Endothelial cell (in vitro differentiated cells): ENCODE data around the gene ZDHHC13. TPM values are rescaled to one million over a fixed set of nuclear protein-coding genes. Genes with fewer than 3 reads are reported as not detected.

Experiments used
- DNase-seq: peaks from one replicate; pipeline ENCODE4 v3.0.0; 2021; ENCODE audit warnings: low spot score
- H3K27ac Mint-ChIP-seq: one replicate; pipeline ENCODE4 v1.8.0; 2021; ENCODE audit warnings: mixed read lengths, inconsistent platforms; ENCODE audit not compliant: unreplicated experiment
- H3K27me3 Mint-ChIP-seq: one replicate; pipeline ENCODE4 v1.8.0; 2021; ENCODE audit warnings: mild to moderate bottlenecking, moderate library complexity, mixed read lengths, inconsistent platforms; ENCODE audit not compliant: unreplicated experiment
- H3K36me3 Mint-ChIP-seq: one replicate; pipeline ENCODE4 v1.8.0; 2021; ENCODE audit warnings: mild to moderate bottlenecking, low read depth, mixed read lengths, inconsistent platforms; ENCODE audit not compliant: unreplicated experiment
- H3K4me1 Mint-ChIP-seq: one replicate; pipeline ENCODE4 v1.8.0; 2021; ENCODE audit warnings: mild to moderate bottlenecking, mixed read lengths, inconsistent platforms; ENCODE audit not compliant: unreplicated experiment
- H3K4me3 Mint-ChIP-seq: one replicate; pipeline ENCODE4 v1.8.0; 2021; ENCODE audit warnings: mild to moderate bottlenecking, mixed read lengths, inconsistent platforms; ENCODE audit not compliant: unreplicated experiment
- H3K9me3 Mint-ChIP-seq: one replicate; pipeline ENCODE4 v1.8.0; 2021; ENCODE audit warnings: mixed read lengths, inconsistent platforms; ENCODE audit not compliant: unreplicated experiment
- long read RNA-seq: library from polyadenylated mRNA; unstranded; transcript quantifications from one replicate; pipeline ENCODE4 v2.0.0, GENCODE V29; 2020; ENCODE audit not compliant: unreplicated experiment
- total RNA-seq: library from RNA; stranded (reverse); fragmentation: NEBNext Ultra II Directional; extraction: Animal tissue kit (Norgen Biotek cat#: 25700); gene quantifications from one replicate; pipeline ENCODE4 v1.2.1, GENCODE V29; 2021; ENCODE audit not compliant: unreplicated experiment
- TF ChIP-seq, protein P1 (sequence below): fragments of 200-600 bp; sonication (generic); IDR thresholded peaks from one replicate; pipeline ENCODE4 v1.5.0; 2021; ENCODE audit warnings: antibody characterized with exemption; ENCODE audit not compliant: unreplicated experiment

ZDHHC13 gene, protein sequence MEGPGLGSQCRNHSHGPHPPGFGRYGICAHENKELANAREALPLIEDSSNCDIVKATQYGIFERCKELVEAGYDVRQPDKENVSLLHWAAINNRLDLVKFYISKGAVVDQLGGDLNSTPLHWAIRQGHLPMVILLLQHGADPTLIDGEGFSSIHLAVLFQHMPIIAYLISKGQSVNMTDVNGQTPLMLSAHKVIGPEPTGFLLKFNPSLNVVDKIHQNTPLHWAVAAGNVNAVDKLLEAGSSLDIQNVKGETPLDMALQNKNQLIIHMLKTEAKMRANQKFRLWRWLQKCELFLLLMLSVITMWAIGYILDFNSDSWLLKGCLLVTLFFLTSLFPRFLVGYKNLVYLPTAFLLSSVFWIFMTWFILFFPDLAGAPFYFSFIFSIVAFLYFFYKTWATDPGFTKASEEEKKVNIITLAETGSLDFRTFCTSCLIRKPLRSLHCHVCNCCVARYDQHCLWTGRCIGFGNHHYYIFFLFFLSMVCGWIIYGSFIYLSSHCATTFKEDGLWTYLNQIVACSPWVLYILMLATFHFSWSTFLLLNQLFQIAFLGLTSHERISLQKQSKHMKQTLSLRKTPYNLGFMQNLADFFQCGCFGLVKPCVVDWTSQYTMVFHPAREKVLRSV
- total RNA-seq, result 18.2 TPM
- long read RNA-seq, transcript ZDHHC13-202 (17 exons, 2,445 nt), result major isoform, 15 of 21 reads
- long read RNA-seq, partial matches to known transcripts, result 1 of 21 reads
- long read RNA-seq, other reads (novel, unspliced or antisense), result 4 of 21 reads

DNA sequence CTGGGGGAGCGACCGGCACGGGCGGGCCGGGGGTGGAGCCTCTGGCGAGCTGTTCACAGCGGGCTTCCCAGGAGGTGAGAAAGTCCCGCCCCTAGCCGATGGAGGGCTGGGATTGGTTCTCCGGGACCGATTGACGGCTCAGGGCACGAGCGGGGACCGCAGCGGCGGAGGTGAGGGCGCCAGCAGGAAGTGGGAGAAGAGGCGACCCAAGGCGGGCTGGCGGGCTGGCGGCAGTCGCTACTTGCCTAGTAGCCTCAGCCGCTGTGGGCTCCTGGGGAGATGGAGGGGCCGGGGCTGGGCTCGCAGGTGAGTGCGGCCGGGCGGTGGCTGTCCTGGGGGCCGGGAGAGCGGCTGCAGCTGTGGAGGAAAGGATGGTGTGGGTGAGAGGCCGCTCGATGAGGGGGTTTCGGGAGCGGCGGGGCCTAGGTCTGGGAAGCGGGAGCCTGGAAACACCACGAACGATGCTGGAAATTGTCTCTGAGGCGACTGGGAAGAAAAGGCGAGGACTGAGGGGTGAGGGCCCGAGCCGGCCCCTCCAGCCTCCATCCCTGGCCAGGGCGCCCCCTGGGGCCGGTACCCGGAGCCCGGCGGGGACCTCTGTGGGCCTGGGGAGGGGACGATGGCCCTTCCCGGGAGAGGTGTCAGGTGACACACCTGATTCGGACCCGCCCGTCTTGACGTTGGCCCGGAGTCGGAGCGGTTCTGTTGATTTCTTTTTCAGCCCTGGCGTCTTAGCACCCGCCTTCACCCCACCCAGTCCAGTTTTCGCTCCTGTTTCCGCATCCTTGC, at the start of gene ZDHHC13:
ZDHHC13 (plus strand) TSS at position 198 of the 789 bp plus-strand sequence; CDS start at position 280, 82 bp downstream.
- peak; percentile 88 for DNase-seq
- TF ChIP-seq, protein P1, sequence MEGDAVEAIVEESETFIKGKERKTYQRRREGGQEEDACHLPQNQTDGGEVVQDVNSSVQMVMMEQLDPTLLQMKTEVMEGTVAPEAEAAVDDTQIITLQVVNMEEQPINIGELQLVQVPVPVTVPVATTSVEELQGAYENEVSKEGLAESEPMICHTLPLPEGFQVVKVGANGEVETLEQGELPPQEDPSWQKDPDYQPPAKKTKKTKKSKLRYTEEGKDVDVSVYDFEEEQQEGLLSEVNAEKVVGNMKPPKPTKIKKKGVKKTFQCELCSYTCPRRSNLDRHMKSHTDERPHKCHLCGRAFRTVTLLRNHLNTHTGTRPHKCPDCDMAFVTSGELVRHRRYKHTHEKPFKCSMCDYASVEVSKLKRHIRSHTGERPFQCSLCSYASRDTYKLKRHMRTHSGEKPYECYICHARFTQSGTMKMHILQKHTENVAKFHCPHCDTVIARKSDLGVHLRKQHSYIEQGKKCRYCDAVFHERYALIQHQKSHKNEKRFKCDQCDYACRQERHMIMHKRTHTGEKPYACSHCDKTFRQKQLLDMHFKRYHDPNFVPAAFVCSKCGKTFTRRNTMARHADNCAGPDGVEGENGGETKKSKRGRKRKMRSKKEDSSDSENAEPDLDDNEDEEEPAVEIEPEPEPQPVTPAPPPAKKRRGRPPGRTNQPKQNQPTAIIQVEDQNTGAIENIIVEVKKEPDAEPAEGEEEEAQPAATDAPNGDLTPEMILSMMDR, result peak; percentile 39
- Mint-ChIP-seq H3K4me1 (peaks cover 4% of the 10 kb centered on the region), H3K27ac (no peak within 1 kb of the TSS), H3K27me3 (peaks cover 2% of the 10 kb centered on the region), H3K36me3 (no peaks in the 10 kb centered on the region), H3K4me3 (peak within 1 kb of the TSS; percentile 93), H3K9me3 (no peaks in the 10 kb centered on the region)

DNA sequence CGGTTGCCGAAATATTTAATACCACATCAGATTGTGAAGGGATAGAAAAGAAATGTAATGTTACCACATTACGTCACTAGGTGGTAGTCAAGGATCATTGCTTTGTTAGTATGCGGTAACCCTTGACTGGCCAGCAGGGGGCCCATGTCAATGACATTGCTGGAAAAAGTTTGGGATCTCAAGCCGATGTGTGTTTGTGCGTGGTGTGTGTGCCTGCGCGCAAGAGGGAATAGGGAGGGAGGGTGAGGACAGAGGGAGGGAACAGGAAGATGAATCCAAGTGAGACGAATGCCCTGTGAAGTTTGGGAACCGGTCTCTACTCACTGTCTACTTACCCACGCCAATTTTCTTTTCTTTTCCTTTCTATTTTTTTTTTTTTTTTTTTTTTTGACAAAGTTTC, 45.7 kb upstream of the ZDHHC13 start:
- TF ChIP-seq, protein P1, result peak; percentile 97
- Mint-ChIP-seq H3K27me3 (no peaks in the 10 kb centered on the region), H3K4me3 (no peak overlapping the region), H3K36me3 (no peaks in the 10 kb centered on the region), H3K27ac (no peak overlapping the region), H3K9me3 (no peaks in the 10 kb centered on the region), H3K4me1 (peaks cover 10% of the 10 kb centered on the region)
- DNase-seq, result peak; percentile 74

DNA sequence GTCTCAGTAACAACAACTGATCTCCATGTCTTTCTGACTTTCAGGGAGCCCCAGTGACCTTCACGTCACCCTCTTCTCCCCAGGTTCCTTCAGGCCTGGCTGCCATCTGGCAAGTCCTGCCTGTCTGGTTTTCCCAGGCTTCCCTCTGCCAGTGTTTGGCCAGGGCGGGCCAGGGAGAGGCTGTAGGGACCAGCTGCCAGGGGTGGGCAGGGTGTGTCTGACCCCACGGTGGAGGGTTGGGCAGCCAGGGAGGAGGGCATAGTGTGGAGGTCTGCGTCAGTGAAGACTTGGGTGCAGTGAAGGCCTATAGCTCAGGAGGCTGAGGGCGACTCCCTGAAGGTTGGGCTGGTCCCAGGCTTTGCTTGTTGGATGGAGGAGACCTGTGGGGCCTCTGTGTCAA, 44.5 kb upstream of the ZDHHC13 start:
- Mint-ChIP-seq H3K9me3 (no peaks in the 10 kb centered on the region), H3K27me3 (no peaks in the 10 kb centered on the region), H3K27ac (no peak overlapping the region), H3K4me1 (peaks cover 10% of the 10 kb centered on the region), H3K4me3 (no peak overlapping the region), H3K36me3 (no peaks in the 10 kb centered on the region)
- TF ChIP-seq, protein P1, result no peak
- DNase-seq, result no peak

DNA sequence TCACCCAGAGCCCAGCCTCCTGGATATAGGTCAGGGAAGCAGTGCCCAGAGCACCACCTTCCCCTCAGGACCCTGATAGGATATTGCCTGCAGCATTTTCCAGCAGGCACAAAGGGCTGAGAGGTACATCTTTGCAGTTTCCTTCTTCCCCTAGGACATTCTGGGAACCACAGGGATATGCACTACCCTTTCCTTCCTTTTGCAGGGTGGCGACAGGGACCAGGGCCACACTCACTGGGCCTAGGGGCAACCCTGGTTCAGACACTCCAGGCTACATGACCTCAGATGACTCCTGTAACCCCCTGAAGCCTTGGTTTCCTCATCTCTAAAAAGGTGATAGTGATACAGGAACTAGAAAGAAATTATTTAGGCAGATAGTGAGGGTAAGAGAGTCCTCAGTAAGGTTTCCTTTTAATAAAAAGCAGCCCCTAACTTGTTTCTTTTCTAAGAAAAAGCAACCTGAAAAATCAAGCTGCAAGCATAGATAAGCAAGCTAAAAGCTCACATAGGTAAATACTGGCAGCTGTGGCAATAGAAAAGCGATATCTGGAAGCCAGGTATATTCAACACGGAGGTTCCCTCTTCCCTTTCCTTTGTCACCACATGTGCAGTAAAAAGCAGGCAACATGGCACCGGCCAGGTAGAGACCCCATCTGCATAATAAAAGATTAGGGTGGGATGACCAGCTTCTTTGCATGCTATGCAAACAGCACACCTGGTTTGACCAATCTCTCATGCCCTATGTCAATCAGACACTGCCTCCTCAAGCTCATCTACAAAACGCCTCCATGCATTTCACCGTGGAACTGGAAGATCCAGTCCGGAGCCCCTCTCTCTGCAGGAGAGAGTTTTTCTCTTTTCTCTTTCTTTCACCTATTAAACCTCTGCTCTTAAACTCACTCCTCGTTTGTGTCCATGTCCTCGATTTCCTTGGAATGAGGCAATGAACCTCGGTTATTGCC, 43.2 kb upstream of the ZDHHC13 start:
- Mint-ChIP-seq H3K4me1 (peaks cover 10% of the 10 kb centered on the region), H3K27ac (no peak overlapping the region), H3K36me3 (no peaks in the 10 kb centered on the region), H3K27me3 (no peaks in the 10 kb centered on the region), H3K4me3 (no peak overlapping the region), H3K9me3 (no peaks in the 10 kb centered on the region)
- TF ChIP-seq, protein P1, result no peak
- no peak for DNase-seq
